Measurements from ENCODE around the gene IQSEC3. TPM values are rescaled to one million over a fixed set of nuclear protein-coding genes. Genes with fewer than 3 reads are reported as not detected.
"Not testable (repeated sequence)": the region's sequence is repeated elsewhere in the genome, so short reads cannot be mapped to it uniquely, and the experiment has no call there.

IQSEC3 gene
- total RNA-seq, 1 donor = under 0.01 TPM

DNA sequence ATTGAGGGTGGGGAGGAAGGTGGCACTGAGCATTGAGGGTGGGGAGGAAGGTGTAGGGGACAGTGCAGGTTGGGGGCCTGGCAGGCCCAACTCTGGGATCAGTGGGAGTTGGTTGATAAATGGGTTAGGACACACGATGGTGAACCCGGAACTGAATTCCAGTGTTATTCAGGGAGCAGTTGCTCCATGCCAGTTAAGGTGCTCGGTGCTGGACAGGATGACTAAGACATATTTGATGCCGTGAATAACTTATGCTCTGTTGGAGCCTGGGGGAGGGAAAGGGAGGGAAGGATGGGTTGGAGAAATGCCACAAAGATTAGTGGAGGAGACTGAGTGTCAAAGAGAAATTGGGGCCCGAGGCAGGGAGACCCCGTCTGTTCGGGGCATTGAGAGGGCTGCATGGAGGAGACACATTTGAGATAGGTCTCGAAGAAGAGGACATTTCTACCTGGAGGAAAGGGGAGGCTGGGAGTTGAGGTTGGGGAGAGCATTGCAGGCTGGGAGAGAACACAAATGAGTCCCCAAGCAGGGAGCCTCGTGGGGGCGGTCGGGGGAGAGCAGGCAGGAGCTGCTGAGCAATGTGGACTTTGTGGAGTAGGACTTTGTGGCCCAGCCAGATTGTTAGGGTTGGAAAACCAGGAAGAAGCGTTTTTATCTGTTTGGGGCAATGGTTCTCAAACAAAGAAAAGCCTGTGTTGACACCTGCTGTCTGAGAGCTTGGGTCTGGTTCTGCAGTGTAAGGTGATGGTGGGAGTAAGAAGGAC is 65.3 kb downstream of the IQSEC3 start:
- DNase-seq (ENCODE audit: low read depth) = no peak
- TF ChIP-seq, protein P1, sequence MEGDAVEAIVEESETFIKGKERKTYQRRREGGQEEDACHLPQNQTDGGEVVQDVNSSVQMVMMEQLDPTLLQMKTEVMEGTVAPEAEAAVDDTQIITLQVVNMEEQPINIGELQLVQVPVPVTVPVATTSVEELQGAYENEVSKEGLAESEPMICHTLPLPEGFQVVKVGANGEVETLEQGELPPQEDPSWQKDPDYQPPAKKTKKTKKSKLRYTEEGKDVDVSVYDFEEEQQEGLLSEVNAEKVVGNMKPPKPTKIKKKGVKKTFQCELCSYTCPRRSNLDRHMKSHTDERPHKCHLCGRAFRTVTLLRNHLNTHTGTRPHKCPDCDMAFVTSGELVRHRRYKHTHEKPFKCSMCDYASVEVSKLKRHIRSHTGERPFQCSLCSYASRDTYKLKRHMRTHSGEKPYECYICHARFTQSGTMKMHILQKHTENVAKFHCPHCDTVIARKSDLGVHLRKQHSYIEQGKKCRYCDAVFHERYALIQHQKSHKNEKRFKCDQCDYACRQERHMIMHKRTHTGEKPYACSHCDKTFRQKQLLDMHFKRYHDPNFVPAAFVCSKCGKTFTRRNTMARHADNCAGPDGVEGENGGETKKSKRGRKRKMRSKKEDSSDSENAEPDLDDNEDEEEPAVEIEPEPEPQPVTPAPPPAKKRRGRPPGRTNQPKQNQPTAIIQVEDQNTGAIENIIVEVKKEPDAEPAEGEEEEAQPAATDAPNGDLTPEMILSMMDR (IDR thresholded peaks at IDR 0.05; ENCODE audit: insufficient read depth, low read depth, low read length) = no peak
- H3K4me3 ChIP-seq (ENCODE audit: low read depth, low read length) = no peak overlapping the region

GRCh38 chr12:133616-134232 is 67.2 kb downstream of the IQSEC3 start:
- not testable (repeated sequence) for DNase-seq (ENCODE audit: low read depth); H3K4me3 ChIP-seq (ENCODE audit: low read depth, low read length)

DNA sequence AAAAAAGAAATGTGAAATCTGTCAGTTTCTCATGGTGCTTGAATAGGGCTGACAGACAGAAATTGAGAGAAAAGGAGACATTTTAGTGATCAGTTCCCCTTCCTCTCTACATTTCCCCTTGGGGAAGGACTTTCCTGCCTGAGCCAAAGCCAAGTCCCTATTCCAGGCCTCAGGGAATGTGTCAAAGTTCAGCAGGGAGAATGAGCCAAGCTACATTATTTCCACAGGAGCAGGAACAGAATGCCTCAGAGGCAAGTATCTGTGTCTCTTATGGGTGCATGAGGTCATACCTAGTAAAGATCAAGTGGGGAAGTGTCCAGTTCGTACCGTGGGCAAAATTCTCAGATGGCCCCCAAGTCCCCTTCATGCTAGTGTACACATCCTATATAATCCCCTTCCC is 68.6 kb downstream of the IQSEC3 start:
- DNase-seq (ENCODE audit: low read depth) = no peak
- H3K4me3 ChIP-seq (ENCODE audit: low read depth, low read length) = no peak overlapping the region
- TF ChIP-seq, protein P1 (IDR thresholded peaks at IDR 0.05; ENCODE audit: insufficient read depth, low read depth, low read length) = no peak

GRCh38 chr12:138171-138897 is 71.8 kb downstream of the IQSEC3 start:
- no peak overlapping the region for H3K4me3 ChIP-seq (ENCODE audit: low read depth, low read length)
- TF ChIP-seq, protein P1 (IDR thresholded peaks at IDR 0.05; ENCODE audit: insufficient read depth, low read depth, low read length) = no peak
- DNase-seq (ENCODE audit: low read depth) = no peak

- no peak for DNase-seq (ENCODE audit: low read depth)
- TF ChIP-seq, protein P1 (IDR thresholded peaks at IDR 0.05; ENCODE audit: insufficient read depth, low read depth, low read length) = no peak
- no peak overlapping the region for H3K4me3 ChIP-seq (ENCODE audit: low read depth, low read length)
Observed at GRCh38 chr12:138898-139534, 72.4 kb downstream of the IQSEC3 start.

DNA sequence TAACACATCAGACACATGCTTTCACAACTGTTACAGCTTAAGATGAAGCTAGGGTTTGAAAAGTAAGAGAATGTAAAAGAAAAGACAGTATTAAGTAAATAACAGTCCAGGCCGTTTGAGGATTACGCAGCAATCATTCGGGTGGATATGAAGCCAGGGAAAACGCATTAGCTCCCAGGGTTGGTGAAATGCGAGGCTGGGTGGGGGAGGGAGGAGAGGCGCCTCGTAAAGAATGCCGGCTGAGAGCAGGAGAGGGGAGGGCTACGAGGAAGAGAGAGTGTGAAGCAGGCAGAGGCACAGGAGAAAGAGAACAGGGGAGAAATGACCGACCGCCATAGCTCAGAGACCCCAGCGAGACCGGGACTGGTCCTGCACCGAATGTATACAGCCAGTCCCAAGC is 73.0 kb downstream of the IQSEC3 start:
- DNase-seq (ENCODE audit: low read depth) = peak; percentile 21
- TF ChIP-seq, protein P1 (IDR thresholded peaks at IDR 0.05; ENCODE audit: insufficient read depth, low read depth, low read length) = no peak
- no peak overlapping the region for H3K4me3 ChIP-seq (ENCODE audit: low read depth, low read length)

- no peak overlapping the region for H3K4me3 ChIP-seq (ENCODE audit: low read depth, low read length)
- TF ChIP-seq, protein P1 (IDR thresholded peaks at IDR 0.05; ENCODE audit: insufficient read depth, low read depth, low read length) = no peak
- DNase-seq (ENCODE audit: low read depth) = no peak
Observed at GRCh38 chr12:140162-140561, 73.6 kb downstream of the IQSEC3 start.

Data from fibroblast of villous mesenchyme (primary cell).